ENCODE results near the gene ETFRF1. TPM values are rescaled to one million over a fixed set of nuclear protein-coding genes. Genes with fewer than 3 reads are reported as not detected.

ETFRF1 gene
- total RNA-seq, 1 experiment from 2014 or later: 5.9 TPM

DNA sequence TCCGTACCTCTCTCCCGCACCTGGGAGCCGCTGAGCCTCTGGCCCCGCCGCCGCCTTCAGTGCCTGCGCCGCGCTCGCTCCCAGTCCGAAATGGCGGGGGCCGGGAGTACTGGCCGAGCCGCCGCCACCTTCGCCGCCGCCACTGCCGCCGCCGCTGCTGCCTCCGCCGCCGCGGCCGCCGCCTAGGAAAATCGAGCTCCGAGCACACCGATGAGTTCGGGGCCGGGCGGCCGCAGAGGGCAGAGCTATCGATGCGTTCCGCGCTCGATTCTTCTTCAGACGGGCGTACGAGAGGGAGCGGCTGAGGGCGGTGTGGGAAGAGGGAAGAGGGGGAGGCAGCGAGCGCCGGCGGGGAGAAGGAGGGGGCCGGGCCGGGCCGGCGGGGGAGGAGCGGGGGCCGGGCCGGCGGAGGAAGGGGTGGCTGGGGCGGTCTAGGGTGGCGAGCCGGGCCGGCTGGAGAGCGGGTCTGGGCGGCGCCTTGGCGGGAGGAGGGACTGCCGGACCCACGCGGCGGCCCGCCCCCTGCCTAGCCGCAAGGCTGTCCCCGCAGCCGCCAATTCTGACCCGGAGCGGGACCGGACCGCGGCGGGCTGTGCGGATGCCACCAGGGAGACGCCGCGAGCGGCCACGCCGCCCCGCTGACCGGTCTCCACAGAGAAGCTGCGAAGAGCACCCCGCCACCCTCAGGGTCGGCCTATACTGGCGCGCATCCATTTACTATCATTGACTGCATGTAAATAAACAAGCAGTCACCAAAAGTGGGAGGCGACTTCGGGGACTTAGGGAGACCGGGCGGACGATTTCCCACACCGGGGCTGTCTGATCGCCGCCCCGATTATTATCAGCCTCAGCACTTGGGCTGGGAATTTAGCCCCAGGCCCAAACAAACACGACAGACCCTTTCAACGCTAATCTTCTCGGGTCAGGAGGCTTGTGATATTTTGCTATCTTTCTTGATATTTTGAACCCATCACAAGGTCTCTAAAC lies 56.0 kb downstream of the ETFRF1 start, which contains the start of gene KRAS (continued):
- TF ChIP-seq, protein P1, sequence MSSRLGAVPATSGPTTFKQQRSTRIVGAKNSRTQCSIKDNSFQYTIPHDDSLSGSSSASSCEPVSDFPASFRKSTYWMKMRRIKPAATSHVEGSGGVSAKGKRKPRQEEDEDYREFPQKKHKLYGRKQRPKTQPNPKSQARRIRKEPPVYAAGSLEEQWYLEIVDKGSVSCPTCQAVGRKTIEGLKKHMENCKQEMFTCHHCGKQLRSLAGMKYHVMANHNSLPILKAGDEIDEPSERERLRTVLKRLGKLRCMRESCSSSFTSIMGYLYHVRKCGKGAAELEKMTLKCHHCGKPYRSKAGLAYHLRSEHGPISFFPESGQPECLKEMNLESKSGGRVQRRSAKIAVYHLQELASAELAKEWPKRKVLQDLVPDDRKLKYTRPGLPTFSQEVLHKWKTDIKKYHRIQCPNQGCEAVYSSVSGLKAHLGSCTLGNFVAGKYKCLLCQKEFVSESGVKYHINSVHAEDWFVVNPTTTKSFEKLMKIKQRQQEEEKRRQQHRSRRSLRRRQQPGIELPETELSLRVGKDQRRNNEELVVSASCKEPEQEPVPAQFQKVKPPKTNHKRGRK (CRISPR knock-in tag; IDR thresholded peaks at IDR 0.05; ENCODE audit: borderline replicate concordance): no peak
- TF ChIP-seq ETV6 (CRISPR knock-in tag; IDR thresholded peaks at IDR 0.05) (peak; percentile 59; the same call in 1 of the 2 replicates), FOXJ3 (CRISPR knock-in tag; IDR thresholded peaks at IDR 0.05; ENCODE audit: borderline replicate concordance) (no peak), NFYB (CRISPR knock-in tag; conservative IDR thresholded peaks at IDR 0.05; ENCODE audit: low read depth) (no peak), TCF7 (CRISPR knock-in tag; IDR thresholded peaks at IDR 0.05; ENCODE audit: low read depth) (no peak), JAZF1 (CRISPR knock-in tag; IDR thresholded peaks at IDR 0.05) (no peak), NR2C2 (CRISPR knock-in tag; IDR thresholded peaks at IDR 0.05) (no peak), RORB (CRISPR knock-in tag; IDR thresholded peaks at IDR 0.05) (no peak), GTF2I (CRISPR knock-in tag; conservative IDR thresholded peaks at IDR 0.05) (no peak), ESRRA (CRISPR knock-in tag; IDR thresholded peaks at IDR 0.05; ENCODE audit: borderline replicate concordance) (no peak), FOXK1 (CRISPR knock-in tag; IDR thresholded peaks at IDR 0.05) (peak; percentile 67), CBFB (CRISPR knock-in tag; IDR thresholded peaks at IDR 0.05; ENCODE audit: low read depth) (no peak), PRRX2 (CRISPR knock-in tag; IDR thresholded peaks at IDR 0.05) (no peak), EMX1 (CRISPR knock-in tag; IDR thresholded peaks at IDR 0.05) (no peak), SMAD3 (CRISPR knock-in tag; IDR thresholded peaks at IDR 0.05; ENCODE audit: borderline replicate concordance) (no peak)
- TF ChIP-seq, protein P2, sequence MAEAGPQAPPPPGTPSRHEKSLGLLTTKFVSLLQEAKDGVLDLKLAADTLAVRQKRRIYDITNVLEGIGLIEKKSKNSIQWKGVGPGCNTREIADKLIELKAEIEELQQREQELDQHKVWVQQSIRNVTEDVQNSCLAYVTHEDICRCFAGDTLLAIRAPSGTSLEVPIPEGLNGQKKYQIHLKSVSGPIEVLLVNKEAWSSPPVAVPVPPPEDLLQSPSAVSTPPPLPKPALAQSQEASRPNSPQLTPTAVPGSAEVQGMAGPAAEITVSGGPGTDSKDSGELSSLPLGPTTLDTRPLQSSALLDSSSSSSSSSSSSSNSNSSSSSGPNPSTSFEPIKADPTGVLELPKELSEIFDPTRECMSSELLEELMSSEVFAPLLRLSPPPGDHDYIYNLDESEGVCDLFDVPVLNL (CRISPR knock-in tag; IDR thresholded peaks at IDR 0.05; ENCODE audit: borderline replicate concordance, low read depth): no peak
- TF ChIP-seq, protein P3, sequence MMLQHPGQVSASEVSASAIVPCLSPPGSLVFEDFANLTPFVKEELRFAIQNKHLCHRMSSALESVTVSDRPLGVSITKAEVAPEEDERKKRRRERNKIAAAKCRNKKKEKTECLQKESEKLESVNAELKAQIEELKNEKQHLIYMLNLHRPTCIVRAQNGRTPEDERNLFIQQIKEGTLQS (CRISPR knock-in tag; conservative IDR thresholded peaks at IDR 0.05): no peak
- TF ChIP-seq, protein P4, sequence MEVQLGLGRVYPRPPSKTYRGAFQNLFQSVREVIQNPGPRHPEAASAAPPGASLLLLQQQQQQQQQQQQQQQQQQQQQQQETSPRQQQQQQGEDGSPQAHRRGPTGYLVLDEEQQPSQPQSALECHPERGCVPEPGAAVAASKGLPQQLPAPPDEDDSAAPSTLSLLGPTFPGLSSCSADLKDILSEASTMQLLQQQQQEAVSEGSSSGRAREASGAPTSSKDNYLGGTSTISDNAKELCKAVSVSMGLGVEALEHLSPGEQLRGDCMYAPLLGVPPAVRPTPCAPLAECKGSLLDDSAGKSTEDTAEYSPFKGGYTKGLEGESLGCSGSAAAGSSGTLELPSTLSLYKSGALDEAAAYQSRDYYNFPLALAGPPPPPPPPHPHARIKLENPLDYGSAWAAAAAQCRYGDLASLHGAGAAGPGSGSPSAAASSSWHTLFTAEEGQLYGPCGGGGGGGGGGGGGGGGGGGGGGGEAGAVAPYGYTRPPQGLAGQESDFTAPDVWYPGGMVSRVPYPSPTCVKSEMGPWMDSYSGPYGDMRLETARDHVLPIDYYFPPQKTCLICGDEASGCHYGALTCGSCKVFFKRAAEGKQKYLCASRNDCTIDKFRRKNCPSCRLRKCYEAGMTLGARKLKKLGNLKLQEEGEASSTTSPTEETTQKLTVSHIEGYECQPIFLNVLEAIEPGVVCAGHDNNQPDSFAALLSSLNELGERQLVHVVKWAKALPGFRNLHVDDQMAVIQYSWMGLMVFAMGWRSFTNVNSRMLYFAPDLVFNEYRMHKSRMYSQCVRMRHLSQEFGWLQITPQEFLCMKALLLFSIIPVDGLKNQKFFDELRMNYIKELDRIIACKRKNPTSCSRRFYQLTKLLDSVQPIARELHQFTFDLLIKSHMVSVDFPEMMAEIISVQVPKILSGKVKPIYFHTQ (CRISPR knock-in tag; IDR thresholded peaks at IDR 0.05): no peak
- TF ChIP-seq, protein P5, sequence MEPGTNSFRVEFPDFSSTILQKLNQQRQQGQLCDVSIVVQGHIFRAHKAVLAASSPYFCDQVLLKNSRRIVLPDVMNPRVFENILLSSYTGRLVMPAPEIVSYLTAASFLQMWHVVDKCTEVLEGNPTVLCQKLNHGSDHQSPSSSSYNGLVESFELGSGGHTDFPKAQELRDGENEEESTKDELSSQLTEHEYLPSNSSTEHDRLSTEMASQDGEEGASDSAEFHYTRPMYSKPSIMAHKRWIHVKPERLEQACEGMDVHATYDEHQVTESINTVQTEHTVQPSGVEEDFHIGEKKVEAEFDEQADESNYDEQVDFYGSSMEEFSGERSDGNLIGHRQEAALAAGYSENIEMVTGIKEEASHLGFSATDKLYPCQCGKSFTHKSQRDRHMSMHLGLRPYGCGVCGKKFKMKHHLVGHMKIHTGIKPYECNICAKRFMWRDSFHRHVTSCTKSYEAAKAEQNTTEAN (CRISPR knock-in tag; IDR thresholded peaks at IDR 0.05): no peak
- TF ChIP-seq, protein P6, sequence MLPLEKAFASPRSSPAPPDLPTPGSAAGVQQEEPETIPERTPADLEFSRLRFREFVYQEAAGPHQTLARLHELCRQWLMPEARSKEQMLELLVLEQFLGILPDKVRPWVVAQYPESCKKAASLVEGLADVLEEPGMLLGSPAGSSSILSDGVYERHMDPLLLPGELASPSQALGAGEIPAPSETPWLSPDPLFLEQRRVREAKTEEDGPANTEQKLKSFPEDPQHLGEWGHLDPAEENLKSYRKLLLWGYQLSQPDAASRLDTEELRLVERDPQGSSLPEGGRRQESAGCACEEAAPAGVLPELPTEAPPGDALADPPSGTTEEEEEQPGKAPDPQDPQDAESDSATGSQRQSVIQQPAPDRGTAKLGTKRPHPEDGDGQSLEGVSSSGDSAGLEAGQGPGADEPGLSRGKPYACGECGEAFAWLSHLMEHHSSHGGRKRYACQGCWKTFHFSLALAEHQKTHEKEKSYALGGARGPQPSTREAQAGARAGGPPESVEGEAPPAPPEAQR (CRISPR knock-in tag; IDR thresholded peaks at IDR 0.05): no peak
- TF ChIP-seq, protein P7, sequence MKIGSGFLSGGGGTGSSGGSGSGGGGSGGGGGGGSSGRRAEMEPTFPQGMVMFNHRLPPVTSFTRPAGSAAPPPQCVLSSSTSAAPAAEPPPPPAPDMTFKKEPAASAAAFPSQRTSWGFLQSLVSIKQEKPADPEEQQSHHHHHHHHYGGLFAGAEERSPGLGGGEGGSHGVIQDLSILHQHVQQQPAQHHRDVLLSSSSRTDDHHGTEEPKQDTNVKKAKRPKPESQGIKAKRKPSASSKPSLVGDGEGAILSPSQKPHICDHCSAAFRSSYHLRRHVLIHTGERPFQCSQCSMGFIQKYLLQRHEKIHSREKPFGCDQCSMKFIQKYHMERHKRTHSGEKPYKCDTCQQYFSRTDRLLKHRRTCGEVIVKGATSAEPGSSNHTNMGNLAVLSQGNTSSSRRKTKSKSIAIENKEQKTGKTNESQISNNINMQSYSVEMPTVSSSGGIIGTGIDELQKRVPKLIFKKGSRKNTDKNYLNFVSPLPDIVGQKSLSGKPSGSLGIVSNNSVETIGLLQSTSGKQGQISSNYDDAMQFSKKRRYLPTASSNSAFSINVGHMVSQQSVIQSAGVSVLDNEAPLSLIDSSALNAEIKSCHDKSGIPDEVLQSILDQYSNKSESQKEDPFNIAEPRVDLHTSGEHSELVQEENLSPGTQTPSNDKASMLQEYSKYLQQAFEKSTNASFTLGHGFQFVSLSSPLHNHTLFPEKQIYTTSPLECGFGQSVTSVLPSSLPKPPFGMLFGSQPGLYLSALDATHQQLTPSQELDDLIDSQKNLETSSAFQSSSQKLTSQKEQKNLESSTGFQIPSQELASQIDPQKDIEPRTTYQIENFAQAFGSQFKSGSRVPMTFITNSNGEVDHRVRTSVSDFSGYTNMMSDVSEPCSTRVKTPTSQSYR (CRISPR knock-in tag; IDR thresholded peaks at IDR 0.05): no peak
- TF ChIP-seq, protein P8, sequence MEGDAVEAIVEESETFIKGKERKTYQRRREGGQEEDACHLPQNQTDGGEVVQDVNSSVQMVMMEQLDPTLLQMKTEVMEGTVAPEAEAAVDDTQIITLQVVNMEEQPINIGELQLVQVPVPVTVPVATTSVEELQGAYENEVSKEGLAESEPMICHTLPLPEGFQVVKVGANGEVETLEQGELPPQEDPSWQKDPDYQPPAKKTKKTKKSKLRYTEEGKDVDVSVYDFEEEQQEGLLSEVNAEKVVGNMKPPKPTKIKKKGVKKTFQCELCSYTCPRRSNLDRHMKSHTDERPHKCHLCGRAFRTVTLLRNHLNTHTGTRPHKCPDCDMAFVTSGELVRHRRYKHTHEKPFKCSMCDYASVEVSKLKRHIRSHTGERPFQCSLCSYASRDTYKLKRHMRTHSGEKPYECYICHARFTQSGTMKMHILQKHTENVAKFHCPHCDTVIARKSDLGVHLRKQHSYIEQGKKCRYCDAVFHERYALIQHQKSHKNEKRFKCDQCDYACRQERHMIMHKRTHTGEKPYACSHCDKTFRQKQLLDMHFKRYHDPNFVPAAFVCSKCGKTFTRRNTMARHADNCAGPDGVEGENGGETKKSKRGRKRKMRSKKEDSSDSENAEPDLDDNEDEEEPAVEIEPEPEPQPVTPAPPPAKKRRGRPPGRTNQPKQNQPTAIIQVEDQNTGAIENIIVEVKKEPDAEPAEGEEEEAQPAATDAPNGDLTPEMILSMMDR (IDR thresholded peaks at IDR 0.05): no peak
- TF ChIP-seq, protein P9, sequence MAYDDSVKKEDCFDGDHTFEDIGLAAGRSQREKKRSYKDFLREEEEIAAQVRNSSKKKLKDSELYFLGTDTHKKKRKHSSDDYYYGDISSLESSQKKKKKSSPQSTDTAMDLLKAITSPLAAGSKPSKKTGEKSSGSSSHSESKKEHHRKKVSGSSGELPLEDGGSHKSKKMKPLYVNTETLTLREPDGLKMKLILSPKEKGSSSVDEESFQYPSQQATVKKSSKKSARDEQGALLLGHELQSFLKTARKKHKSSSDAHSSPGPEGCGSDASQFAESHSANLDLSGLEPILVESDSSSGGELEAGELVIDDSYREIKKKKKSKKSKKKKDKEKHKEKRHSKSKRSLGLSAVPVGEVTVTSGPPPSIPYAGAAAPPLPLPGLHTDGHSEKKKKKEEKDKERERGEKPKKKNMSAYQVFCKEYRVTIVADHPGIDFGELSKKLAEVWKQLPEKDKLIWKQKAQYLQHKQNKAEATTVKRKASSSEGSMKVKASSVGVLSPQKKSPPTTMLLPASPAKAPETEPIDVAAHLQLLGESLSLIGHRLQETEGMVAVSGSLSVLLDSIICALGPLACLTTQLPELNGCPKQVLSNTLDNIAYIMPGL (CRISPR knock-in tag; IDR thresholded peaks at IDR 0.05): peak; percentile 74; the same call in 1 of the 2 replicates
